Measurements from ENCODE around the gene TTC39B. TPM values are rescaled to one million over a fixed set of nuclear protein-coding genes. Genes with fewer than 3 reads are reported as not detected.

TTC39B gene
- total RNA-seq, 1 donor from 2014 or later: 4.2 TPM

GRCh38 chr9:15149450-15149849 is 157.6 kb downstream of the TTC39B start:
- H3K9ac ChIP-seq (ENCODE audit: low read depth in 1 of 3, low read length in 3 of 3): no peak overlapping the region
- peaks cover 2 to 8% (median 3%) of the 10 kb centered on the region in 3 donors for H3K4me1 ChIP-seq (ENCODE audit: control insufficient read depth in 3 of 3, insufficient read depth in 3 of 3, low read length in 3 of 3)
- no peaks in the 10 kb centered on the region for H3K27me3 ChIP-seq (ENCODE audit: control insufficient read depth in 3 of 3, insufficient read depth in 3 of 3, low read length in 3 of 3)
- no peak overlapping the region for H3K27ac ChIP-seq (ENCODE audit: low read depth, low read length)
- H3K4me3 ChIP-seq (ENCODE audit: low read length in 3 of 3): no peak overlapping the region
- no peaks in the 10 kb centered on the region for H3K36me3 ChIP-seq (ENCODE audit: control insufficient read depth in 3 of 3, insufficient read depth in 3 of 3, low read length in 3 of 3)
- no peaks in the 10 kb centered on the region for H3K9me3 ChIP-seq (ENCODE audit: control insufficient read depth in 3 of 3, low read length in 3 of 3)

GRCh38 chr9:15146268-15146700 is 160.7 kb downstream of the TTC39B start:
- Histone ChIP-seq H3K27ac (ENCODE audit: low read depth, low read length) (no peak overlapping the region), H3K36me3 (ENCODE audit: control insufficient read depth in 3 of 3, insufficient read depth in 3 of 3, low read length in 3 of 3) (no peaks in the 10 kb centered on the region), H3K4me1 (ENCODE audit: control insufficient read depth in 3 of 3, insufficient read depth in 3 of 3, low read length in 3 of 3) (peaks cover 5 to 8% (median 6%) of the 10 kb centered on the region in 3 donors), H3K9ac (ENCODE audit: low read depth in 1 of 3, low read length in 3 of 3) (no peak overlapping the region), H3K4me3 (ENCODE audit: low read length in 3 of 3) (no peak overlapping the region), H3K27me3 (ENCODE audit: control insufficient read depth in 3 of 3, insufficient read depth in 3 of 3, low read length in 3 of 3) (no peaks in the 10 kb centered on the region), H3K9me3 (ENCODE audit: control insufficient read depth in 3 of 3, low read length in 3 of 3) (no peaks in the 10 kb centered on the region)

GRCh38 chr9:15144622-15145061 is 162.4 kb downstream of the TTC39B start:
- Histone ChIP-seq H3K36me3 (ENCODE audit: control insufficient read depth in 3 of 3, insufficient read depth in 3 of 3, low read length in 3 of 3) (no peaks in the 10 kb centered on the region), H3K27ac (ENCODE audit: low read depth, low read length) (no peak overlapping the region), H3K9ac (ENCODE audit: low read depth in 1 of 3, low read length in 3 of 3) (no peak overlapping the region), H3K4me3 (ENCODE audit: low read length in 3 of 3) (no peak overlapping the region), H3K4me1 (ENCODE audit: control insufficient read depth in 3 of 3, insufficient read depth in 3 of 3, low read length in 3 of 3) (peaks cover 5 to 8% (median 6%) of the 10 kb centered on the region in 3 donors), H3K9me3 (ENCODE audit: control insufficient read depth in 3 of 3, low read length in 3 of 3) (no peaks in the 10 kb centered on the region), H3K27me3 (ENCODE audit: control insufficient read depth in 3 of 3, insufficient read depth in 3 of 3, low read length in 3 of 3) (no peaks in the 10 kb centered on the region)

GRCh38 chr9:15142878-15143534 is 164.0 kb downstream of the TTC39B start:
- H3K4me1 ChIP-seq (ENCODE audit: control insufficient read depth in 3 of 3, insufficient read depth in 3 of 3, low read length in 3 of 3): peaks cover 5 to 8% (median 6%) of the 10 kb centered on the region in 3 donors
- H3K9ac ChIP-seq (ENCODE audit: low read depth in 1 of 3, low read length in 3 of 3): no peak overlapping the region
- no peak overlapping the region for H3K27ac ChIP-seq (ENCODE audit: low read depth, low read length)
- H3K36me3 ChIP-seq (ENCODE audit: control insufficient read depth in 3 of 3, insufficient read depth in 3 of 3, low read length in 3 of 3): no peaks in the 10 kb centered on the region
- H3K9me3 ChIP-seq (ENCODE audit: control insufficient read depth in 3 of 3, low read length in 3 of 3): no peaks in the 10 kb centered on the region
- no peak overlapping the region for H3K4me3 ChIP-seq (ENCODE audit: low read length in 3 of 3)
- H3K27me3 ChIP-seq (ENCODE audit: control insufficient read depth in 3 of 3, insufficient read depth in 3 of 3, low read length in 3 of 3): no peaks in the 10 kb centered on the region

GRCh38 chr9:15140051-15140450 is 167.0 kb downstream of the TTC39B start:
- no peak overlapping the region for H3K27ac ChIP-seq (ENCODE audit: low read depth, low read length)
- H3K27me3 ChIP-seq (ENCODE audit: control insufficient read depth in 3 of 3, insufficient read depth in 3 of 3, low read length in 3 of 3): no peaks in the 10 kb centered on the region
- H3K4me1 ChIP-seq (ENCODE audit: control insufficient read depth in 3 of 3, insufficient read depth in 3 of 3, low read length in 3 of 3): peaks cover 8 to 11% (median 9%) of the 10 kb centered on the region in 3 donors
- no peak overlapping the region for H3K9ac ChIP-seq (ENCODE audit: low read depth in 1 of 3, low read length in 3 of 3)
- no peaks in the 10 kb centered on the region for H3K36me3 ChIP-seq (ENCODE audit: control insufficient read depth in 3 of 3, insufficient read depth in 3 of 3, low read length in 3 of 3)
- H3K9me3 ChIP-seq (ENCODE audit: control insufficient read depth in 3 of 3, low read length in 3 of 3): no peaks in the 10 kb centered on the region
- H3K4me3 ChIP-seq (ENCODE audit: low read length in 3 of 3): no peak overlapping the region

- Histone ChIP-seq H3K27me3 (ENCODE audit: control insufficient read depth in 3 of 3, insufficient read depth in 3 of 3, low read length in 3 of 3) (no peaks in the 10 kb centered on the region), H3K36me3 (ENCODE audit: control insufficient read depth in 3 of 3, insufficient read depth in 3 of 3, low read length in 3 of 3) (no peaks in the 10 kb centered on the region), H3K27ac (ENCODE audit: low read depth, low read length) (no peak overlapping the region), H3K9ac (ENCODE audit: low read depth in 1 of 3, low read length in 3 of 3) (no peak overlapping the region), H3K9me3 (ENCODE audit: control insufficient read depth in 3 of 3, low read length in 3 of 3) (no peaks in the 10 kb centered on the region), H3K4me1 (ENCODE audit: control insufficient read depth in 3 of 3, insufficient read depth in 3 of 3, low read length in 3 of 3) (peaks cover 6 to 9% (median 8%) of the 10 kb centered on the region in 3 donors), H3K4me3 (ENCODE audit: low read length in 3 of 3) (no peak overlapping the region)
Observed at GRCh38 chr9:15139469-15139868, 167.5 kb downstream of the TTC39B start.

- no peaks in the 10 kb centered on the region for H3K9me3 ChIP-seq (ENCODE audit: control insufficient read depth in 3 of 3, low read length in 3 of 3)
- peaks cover 3 to 5% (median 3%) of the 10 kb centered on the region in 3 donors for H3K4me1 ChIP-seq (ENCODE audit: control insufficient read depth in 3 of 3, insufficient read depth in 3 of 3, low read length in 3 of 3)
- no peaks in the 10 kb centered on the region for H3K27me3 ChIP-seq (ENCODE audit: control insufficient read depth in 3 of 3, insufficient read depth in 3 of 3, low read length in 3 of 3)
- no peaks in the 10 kb centered on the region for H3K36me3 ChIP-seq (ENCODE audit: control insufficient read depth in 3 of 3, insufficient read depth in 3 of 3, low read length in 3 of 3)
- H3K9ac ChIP-seq (ENCODE audit: low read depth in 1 of 3, low read length in 3 of 3): no peak overlapping the region
- no peak overlapping the region for H3K27ac ChIP-seq (ENCODE audit: low read depth, low read length)
- H3K4me3 ChIP-seq (ENCODE audit: low read length in 3 of 3): no peak overlapping the region
Observed at GRCh38 chr9:15138357-15138686, 168.7 kb downstream of the TTC39B start.

GRCh38 chr9:15137658-15138356 is 169.2 kb downstream of the TTC39B start:
- H3K4me3 ChIP-seq (ENCODE audit: low read length in 3 of 3): no peak overlapping the region
- H3K4me1 ChIP-seq (ENCODE audit: control insufficient read depth in 3 of 3, insufficient read depth in 3 of 3, low read length in 3 of 3): peaks cover 3 to 5% (median 3%) of the 10 kb centered on the region in 3 donors
- no peaks in the 10 kb centered on the region for H3K9me3 ChIP-seq (ENCODE audit: control insufficient read depth in 3 of 3, low read length in 3 of 3)
- H3K27ac ChIP-seq (ENCODE audit: low read depth, low read length): no peak overlapping the region
- no peaks in the 10 kb centered on the region for H3K27me3 ChIP-seq (ENCODE audit: control insufficient read depth in 3 of 3, insufficient read depth in 3 of 3, low read length in 3 of 3)
- no peak overlapping the region for H3K9ac ChIP-seq (ENCODE audit: low read depth in 1 of 3, low read length in 3 of 3)
- no peaks in the 10 kb centered on the region for H3K36me3 ChIP-seq (ENCODE audit: control insufficient read depth in 3 of 3, insufficient read depth in 3 of 3, low read length in 3 of 3)

GRCh38 chr9:15137089-15137488 is 169.9 kb downstream of the TTC39B start:
- Histone ChIP-seq H3K27me3 (ENCODE audit: control insufficient read depth in 3 of 3, insufficient read depth in 3 of 3, low read length in 3 of 3) (no peaks in the 10 kb centered on the region), H3K36me3 (ENCODE audit: control insufficient read depth in 3 of 3, insufficient read depth in 3 of 3, low read length in 3 of 3) (no peaks in the 10 kb centered on the region), H3K4me3 (ENCODE audit: low read length in 3 of 3) (no peak overlapping the region), H3K9ac (ENCODE audit: low read depth in 1 of 3, low read length in 3 of 3) (no peak overlapping the region), H3K9me3 (ENCODE audit: control insufficient read depth in 3 of 3, low read length in 3 of 3) (no peaks in the 10 kb centered on the region), H3K27ac (ENCODE audit: low read depth, low read length) (no peak overlapping the region), H3K4me1 (ENCODE audit: control insufficient read depth in 3 of 3, insufficient read depth in 3 of 3, low read length in 3 of 3) (peaks cover 3 to 5% (median 3%) of the 10 kb centered on the region in 3 donors)

GRCh38 chr9:15136646-15137045 is 170.4 kb downstream of the TTC39B start:
- H3K36me3 ChIP-seq (ENCODE audit: control insufficient read depth in 3 of 3, insufficient read depth in 3 of 3, low read length in 3 of 3): no peaks in the 10 kb centered on the region
- peaks cover 3 to 5% (median 3%) of the 10 kb centered on the region in 3 donors for H3K4me1 ChIP-seq (ENCODE audit: control insufficient read depth in 3 of 3, insufficient read depth in 3 of 3, low read length in 3 of 3)
- H3K27ac ChIP-seq (ENCODE audit: low read depth, low read length): no peak overlapping the region

More at GRCh38 chr9:15136646-15137045, 170.4 kb downstream of the TTC39B start:
- Histone ChIP-seq H3K9me3 (ENCODE audit: control insufficient read depth in 3 of 3, low read length in 3 of 3) (no peaks in the 10 kb centered on the region), H3K4me3 (ENCODE audit: low read length in 3 of 3) (no peak overlapping the region), H3K9ac (ENCODE audit: low read depth in 1 of 3, low read length in 3 of 3) (no peak overlapping the region), H3K27me3 (ENCODE audit: control insufficient read depth in 3 of 3, insufficient read depth in 3 of 3, low read length in 3 of 3) (no peaks in the 10 kb centered on the region)

Data from skeletal muscle tissue (tissue), 4 donors.